ENCODE measurements around the gene PPM1A.

Gene PPM1A

DNA sequence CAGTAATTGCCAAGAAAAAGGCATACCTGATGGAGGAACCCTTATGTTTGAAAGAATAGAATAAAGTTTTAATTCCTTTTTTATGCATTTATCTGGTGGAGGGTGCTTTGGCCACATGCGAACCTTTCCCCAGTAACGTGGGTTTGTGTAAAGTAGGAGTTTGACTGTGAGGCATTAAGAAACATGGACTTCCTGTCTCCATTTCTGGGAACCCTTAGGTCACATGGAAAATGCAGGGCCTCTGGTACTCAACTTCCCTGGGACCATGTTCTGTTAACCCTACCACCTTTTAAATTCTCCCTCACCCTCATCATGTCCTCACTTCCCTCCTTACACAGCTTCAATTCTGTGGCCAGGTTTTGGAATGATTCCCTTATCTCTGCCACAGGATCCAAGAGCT lies 80.3 kb downstream of the PPM1A start:
- no peak for TF ChIP-seq POLR2A (IDR thresholded peaks at IDR 0.05; ENCODE audit: low read length)
- no peak for TF ChIP-seq GATA1 (IDR thresholded peaks at IDR 0.05; ENCODE audit: low read depth, low read length)
- DNase-seq, result no peak

DNA sequence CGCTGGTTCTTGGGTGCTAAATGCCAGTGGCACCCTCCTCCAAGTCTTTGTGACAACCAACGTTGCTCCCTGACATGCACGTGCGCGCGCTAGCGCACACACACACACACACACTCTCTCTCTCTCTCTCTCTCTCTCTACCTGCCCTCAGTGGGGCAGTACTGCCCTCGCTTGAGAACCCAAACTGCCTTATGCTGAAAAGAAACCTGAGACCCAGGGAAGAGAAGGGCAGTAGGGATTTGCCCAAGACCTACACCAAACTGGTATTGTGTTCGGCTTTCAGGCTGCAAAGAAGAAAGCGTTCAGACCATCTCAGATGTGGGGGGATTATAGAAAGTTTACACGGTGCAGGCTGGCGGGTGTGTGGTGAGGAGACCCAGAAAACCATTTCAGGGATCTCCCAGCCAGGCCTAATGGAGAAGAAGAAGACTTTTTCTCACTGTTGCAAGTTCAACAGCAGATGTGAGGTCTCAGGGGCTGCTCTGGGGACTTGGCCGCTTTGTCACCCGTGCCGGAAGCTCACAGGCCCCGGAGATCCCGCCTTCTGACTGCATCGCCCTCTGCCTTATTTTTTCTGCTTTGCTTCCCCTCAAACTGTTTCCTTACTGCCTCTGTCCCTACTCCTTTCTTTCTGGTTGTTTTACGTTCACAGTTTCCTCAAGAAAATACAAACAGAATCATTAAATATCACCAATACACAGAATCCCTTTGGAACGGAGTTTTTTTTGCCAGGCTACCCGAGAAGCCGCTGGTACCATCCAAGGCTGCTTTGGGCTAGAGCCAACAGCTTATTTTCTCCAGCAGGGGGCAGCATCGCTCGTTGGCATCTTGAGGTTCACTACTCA lies 82.4 kb downstream of the PPM1A start:
- peak; percentile 83 to 88 for DNase-seq

DNA sequence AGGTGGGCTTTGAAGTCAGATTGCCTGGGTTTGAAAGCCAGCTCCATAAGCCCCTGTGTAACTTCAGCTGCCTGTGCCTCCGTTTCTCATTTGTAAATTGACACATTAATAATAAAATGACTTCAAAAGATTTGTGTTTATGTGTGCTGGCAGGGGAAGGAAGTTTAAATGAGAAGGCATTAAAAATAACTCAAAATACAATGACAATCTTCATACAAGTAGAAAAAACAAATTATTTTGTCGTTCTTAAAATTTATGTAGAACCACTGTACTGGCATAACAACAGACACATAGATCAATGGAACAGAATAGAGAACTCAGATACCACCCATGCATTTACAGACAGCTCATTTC lies 83.0 kb downstream of the PPM1A start:
- no peak for DNase-seq
- TF ChIP-seq GATA1 (IDR thresholded peaks at IDR 0.05; ENCODE audit: low read depth, low read length) (no peak), POLR2A (IDR thresholded peaks at IDR 0.05; ENCODE audit: low read length) (no peak)

More for the DNA sequence above, 82.4 kb downstream of the PPM1A start:
- TF ChIP-seq POLR2A (IDR thresholded peaks at IDR 0.05; ENCODE audit: low read length), result peak; percentile 55
- TF ChIP-seq GATA1 (IDR thresholded peaks at IDR 0.05; ENCODE audit: low read depth, low read length), result no peak

DNA sequence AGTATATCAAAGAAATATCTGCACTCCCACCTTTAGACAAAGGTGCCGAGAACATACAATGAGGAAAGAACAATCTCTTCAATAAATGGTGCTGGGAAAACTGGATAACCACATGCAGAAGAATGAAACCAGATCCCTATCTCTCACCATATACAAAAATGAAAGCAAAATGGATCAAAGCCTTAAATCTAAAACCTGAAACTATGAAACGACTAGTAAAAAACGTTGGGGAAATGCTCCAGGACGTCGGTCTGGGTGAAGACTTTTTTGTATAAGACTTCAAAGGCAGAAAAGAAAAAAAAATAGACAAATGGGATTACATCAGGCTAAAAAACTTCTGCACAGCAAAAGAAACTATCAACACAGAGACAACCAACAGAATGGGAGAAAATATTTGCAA lies 83.8 kb downstream of the PPM1A start:
- DNase-seq, result no peak
- no peak for TF ChIP-seq GATA1 (IDR thresholded peaks at IDR 0.05; ENCODE audit: low read depth, low read length)
- TF ChIP-seq POLR2A (IDR thresholded peaks at IDR 0.05; ENCODE audit: low read length), result no peak

DNA sequence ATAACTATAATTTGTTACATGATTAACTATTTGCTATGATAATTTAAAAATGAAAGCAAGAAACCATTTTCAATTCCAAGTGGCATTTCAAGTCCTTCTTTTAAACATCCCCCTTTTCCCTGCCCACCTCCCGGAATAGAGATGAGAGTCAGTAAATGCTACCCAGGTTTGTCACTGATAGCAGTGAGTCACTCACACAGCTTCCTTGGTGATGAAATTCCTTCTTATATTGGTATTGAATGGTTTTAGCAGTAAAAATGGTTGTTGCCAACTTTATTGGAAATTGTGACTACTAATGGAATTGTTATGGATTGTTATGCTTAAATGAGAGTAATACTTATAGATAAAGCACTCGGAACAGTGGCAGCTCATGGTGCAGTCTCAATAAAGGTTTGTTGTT lies 90.5 kb downstream of the PPM1A start:
- no peak for DNase-seq
- no peak for TF ChIP-seq POLR2A (IDR thresholded peaks at IDR 0.05; ENCODE audit: low read length)
- TF ChIP-seq GATA1 (IDR thresholded peaks at IDR 0.05; ENCODE audit: low read depth, low read length), result no peak

DNA sequence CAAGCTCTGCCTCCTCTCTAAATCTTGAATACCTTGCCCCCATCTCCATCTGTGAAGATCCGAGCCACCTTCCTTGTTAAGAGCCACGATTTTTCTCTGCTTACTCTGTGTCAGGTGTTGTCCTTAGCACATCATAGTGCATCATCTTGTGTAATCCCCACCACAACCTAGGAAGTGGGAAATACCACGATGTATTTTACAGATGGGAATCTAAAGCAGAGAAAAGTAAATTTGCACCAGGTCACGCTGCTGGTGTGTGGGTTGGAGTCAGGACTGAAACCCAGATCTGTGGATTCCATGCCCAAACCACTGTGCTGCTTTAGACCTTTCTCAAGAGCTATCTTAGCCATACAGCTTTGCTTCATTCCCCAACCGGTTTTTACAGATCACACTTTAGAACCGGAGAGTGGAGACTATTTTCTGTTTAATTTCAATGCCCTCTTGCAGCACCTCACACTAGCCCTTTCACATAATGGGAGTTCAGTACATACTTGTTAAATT lies 94.6 kb downstream of the PPM1A start:
- no peak for TF ChIP-seq GATA1 (IDR thresholded peaks at IDR 0.05; ENCODE audit: low read depth, low read length)
- no peak for TF ChIP-seq POLR2A (IDR thresholded peaks at IDR 0.05; ENCODE audit: low read length)

DNA sequence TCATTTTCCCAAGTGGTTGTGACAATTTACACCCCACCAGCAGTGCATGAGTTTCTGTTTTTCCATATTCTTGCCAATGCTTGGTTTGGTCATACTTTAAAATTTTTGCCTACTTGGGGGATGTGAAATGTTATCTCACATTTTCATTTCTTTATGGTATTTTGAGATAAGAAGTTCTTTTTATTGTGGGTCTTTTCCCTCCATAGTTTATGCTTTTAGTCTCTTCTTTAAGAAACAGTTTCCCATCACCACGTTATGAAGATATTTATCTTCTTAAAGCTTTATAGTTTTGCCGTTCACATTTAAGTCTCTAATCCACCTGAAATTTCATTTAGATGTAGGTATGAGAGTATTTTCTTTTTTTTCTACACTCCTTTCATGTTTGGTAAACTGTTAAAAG lies 95.7 kb downstream of the PPM1A start:
- TF ChIP-seq GATA1 (IDR thresholded peaks at IDR 0.05; ENCODE audit: low read depth, low read length), result no peak

More for the DNA sequence above, 94.6 kb downstream of the PPM1A start:
- DNase-seq, result no peak

DNA sequence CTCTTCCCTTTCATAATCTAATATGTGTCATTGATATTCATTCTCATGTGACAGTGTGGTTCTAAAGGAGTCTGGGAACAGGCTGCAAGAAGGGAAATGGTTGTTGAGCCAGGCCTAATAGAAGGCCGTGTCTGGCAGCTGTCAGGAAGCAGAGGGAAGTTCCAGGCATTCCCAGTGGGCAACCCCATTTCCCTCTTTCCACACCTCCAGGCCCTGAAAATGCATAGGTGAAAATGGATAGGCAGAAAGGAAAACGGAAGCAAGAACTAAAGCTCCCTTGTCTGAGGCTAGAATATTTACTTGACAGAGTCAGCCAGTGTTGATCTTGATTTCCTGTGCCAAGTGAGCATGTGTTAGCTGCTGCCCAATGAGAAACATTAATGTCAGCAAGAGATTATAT lies 97.7 kb downstream of the PPM1A start:
- no peak for DNase-seq
- TF ChIP-seq GATA1 (IDR thresholded peaks at IDR 0.05; ENCODE audit: low read depth, low read length), result no peak
- TF ChIP-seq POLR2A (IDR thresholded peaks at IDR 0.05; ENCODE audit: low read length), result no peak

More for the DNA sequence above, 95.7 kb downstream of the PPM1A start:
- peak in 1 of 2 experiments; percentile 40 for DNase-seq

DNA sequence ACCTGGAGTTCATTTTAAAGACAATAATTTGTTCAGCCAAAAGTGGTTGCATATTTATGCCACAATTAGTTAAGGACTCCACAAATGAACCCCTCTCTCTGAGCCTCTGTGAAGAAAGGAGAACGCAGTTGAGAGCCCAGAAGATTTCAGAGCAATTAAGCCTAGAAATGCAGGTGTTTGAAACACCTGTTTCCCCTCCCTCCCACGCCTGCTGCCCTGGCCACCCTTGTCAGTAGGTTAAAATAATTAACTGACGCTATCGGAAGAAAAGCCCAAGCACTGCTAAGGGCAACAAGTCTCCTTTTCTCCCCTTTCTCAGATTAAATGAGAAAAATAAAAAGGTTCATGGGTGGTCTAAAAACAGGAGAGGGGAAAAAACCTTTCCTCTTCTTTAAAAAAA lies 99.2 kb downstream of the PPM1A start:
- no peak for DNase-seq
- TF ChIP-seq POLR2A (IDR thresholded peaks at IDR 0.05; ENCODE audit: low read length) (no peak), GATA1 (IDR thresholded peaks at IDR 0.05; ENCODE audit: low read depth, low read length) (no peak)
